Activated naive CD4-positive, alpha-beta T cell treated with anti-CD3 and anti-CD28 coated beads, Interleukin-2, amount 10 ng/mL, durations not matched to agents 7 days and 5 days (primary cell): ENCODE data around the gene CKAP2L.
"Not testable (repeated sequence)": the region's sequence is repeated elsewhere in the genome, so short reads cannot be mapped to it uniquely, and the experiment has no call there.

Experiments used
- CTCF ChIA-PET: fragments of 350-600 bp; sonication (Branson Sonifier 250); formaldehyde crosslinking; loops from one replicate; lab custom pipeline; 2021; ENCODE audit warnings: antibody characterized with exemption; lab: Charles Lee
- DNase-seq: peaks from one replicate; pipeline ENCODE4 v3.0.0-alpha.2; 2020
- H3K27ac Mint-ChIP-seq: one replicate; pipeline ENCODE4 v1.8.0; 2021; ENCODE audit warnings: mild to moderate bottlenecking, moderate library complexity, mixed read lengths
- H3K27me3 Mint-ChIP-seq: one replicate; pipeline ENCODE4 v1.8.0; 2021; ENCODE audit warnings: mild to moderate bottlenecking, mixed read lengths
- H3K36me3 Mint-ChIP-seq: one replicate; pipeline ENCODE4 v1.8.0; 2021; ENCODE audit warnings: mixed read lengths
- H3K4me1 Mint-ChIP-seq: one replicate; pipeline ENCODE4 v1.8.0; 2021; ENCODE audit warnings: mixed read lengths
- H3K4me3 Mint-ChIP-seq: one replicate; pipeline ENCODE4 v1.8.0; 2021; ENCODE audit warnings: mild to moderate bottlenecking, moderate library complexity, mixed read lengths
- H3K9me3 Mint-ChIP-seq: one replicate; pipeline ENCODE4 v1.8.0; 2021; ENCODE audit warnings: mixed read lengths

Gene CKAP2L

DNA sequence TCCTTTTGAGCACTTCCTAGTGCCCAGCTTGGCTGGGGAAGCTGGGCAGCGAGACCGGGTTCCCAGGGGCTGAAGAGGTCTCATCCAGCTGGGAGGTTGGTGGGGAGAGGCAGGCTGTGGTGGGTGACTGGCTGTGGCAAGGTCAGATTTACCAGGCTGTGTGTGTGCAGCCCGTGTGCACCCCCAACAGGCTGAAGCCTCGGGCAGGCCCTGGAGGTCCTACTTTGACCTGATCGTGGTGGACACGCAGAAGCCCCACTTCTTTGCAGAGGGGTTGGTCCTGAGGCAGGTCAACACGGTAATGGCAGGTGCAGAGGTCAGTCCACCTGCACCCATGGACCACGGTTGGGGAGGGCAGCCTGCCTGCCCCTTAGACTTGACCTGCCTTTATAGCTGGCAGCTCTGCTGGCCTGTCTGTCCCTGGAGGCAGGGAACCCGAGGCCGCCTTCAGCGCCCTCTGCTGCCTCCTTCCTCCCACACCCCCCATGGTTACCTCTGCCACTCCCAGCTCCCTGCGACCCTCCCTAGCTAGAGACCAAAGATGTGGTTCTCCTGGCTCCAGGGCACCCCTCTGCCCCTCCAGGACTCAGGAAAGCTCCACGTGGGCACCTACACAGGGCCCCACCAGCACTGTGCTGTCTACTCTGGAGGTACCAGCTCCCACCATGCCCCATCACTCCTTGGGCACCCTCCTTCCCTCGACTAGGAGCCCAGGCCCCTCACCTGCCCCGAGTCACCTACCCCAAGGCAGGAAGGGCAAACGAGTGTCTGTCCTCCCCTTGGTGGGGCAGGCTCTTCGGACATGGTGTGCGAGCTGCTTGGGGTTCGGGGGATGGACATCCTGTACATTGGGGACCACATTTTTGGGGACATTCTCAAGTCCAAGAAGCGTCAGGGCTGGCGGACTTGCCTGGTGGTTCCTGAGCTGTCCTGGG lies 39.6 kb downstream of the CKAP2L start:
- DNase-seq = no peak
- Mint-ChIP-seq H3K27me3 (peaks cover 61% of the 10 kb centered on the region), H3K36me3 (no peaks in the 10 kb centered on the region), H3K9me3 (no peaks in the 10 kb centered on the region), H3K27ac (no peak overlapping the region), H3K4me3 (no peak overlapping the region), H3K4me1 (peaks cover 19% of the 10 kb centered on the region)
- CTCF ChIA-PET = interaction anchor here (0.7 to 9.1 kb wide), 24 partner anchors 12 to 541 kb away, joined by 3 to 213 read pairs (median 4); partner anchors contain the start of genes CHCHD5 and SLC20A1

GRCh38 chr2:112723995-112724394 lies 40.4 kb downstream of the CKAP2L start:
- no peaks in the 10 kb centered on the region for H3K9me3 Mint-ChIP-seq
- H3K4me3 Mint-ChIP-seq = no peak overlapping the region
- H3K27ac Mint-ChIP-seq = no peak overlapping the region
- no peak for DNase-seq
- CTCF ChIA-PET = interaction anchor here (1.4 to 9.1 kb wide), 9 partner anchors 11 to 217 kb away, joined by 4 to 213 read pairs (median 39); partner anchors contain the start of gene SLC20A1
- peaks cover 19% of the 10 kb centered on the region for H3K4me1 Mint-ChIP-seq
- H3K36me3 Mint-ChIP-seq = no peaks in the 10 kb centered on the region
- H3K27me3 Mint-ChIP-seq = peaks cover 62% of the 10 kb centered on the region

DNA sequence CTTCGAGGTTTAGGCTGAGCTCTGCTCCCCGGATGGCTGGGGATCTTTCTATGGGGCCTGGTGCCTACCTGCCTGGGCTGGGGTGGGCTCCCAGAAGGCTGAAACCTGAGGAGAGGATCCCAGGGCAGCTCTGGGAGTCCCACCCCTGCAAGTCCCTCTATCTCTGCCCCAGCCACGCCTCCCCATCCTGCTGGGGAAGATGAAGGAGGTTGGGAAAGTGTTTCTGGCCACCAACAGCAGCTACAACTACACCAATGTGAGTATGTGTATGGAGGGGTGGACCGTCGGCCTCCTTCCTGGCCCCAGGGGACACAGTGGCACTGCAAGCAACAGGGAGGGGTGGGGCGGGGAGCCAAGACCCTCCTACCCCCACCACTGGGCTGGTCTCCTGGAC lies 40.9 kb downstream of the CKAP2L start:
- H3K4me3 Mint-ChIP-seq = no peak overlapping the region
- H3K27ac Mint-ChIP-seq = no peak overlapping the region
- H3K36me3 Mint-ChIP-seq = no peaks in the 10 kb centered on the region
- H3K27me3 Mint-ChIP-seq = peaks cover 63% of the 10 kb centered on the region
- H3K9me3 Mint-ChIP-seq = no peaks in the 10 kb centered on the region
- H3K4me1 Mint-ChIP-seq = peaks cover 19% of the 10 kb centered on the region
- CTCF ChIA-PET = interaction anchor here (1.7 to 9.1 kb wide), 6 partner anchors 15 to 141 kb away, joined by 4 to 213 read pairs (median 66); partner anchors contain the start of gene SLC20A1
- no peak for DNase-seq

DNA sequence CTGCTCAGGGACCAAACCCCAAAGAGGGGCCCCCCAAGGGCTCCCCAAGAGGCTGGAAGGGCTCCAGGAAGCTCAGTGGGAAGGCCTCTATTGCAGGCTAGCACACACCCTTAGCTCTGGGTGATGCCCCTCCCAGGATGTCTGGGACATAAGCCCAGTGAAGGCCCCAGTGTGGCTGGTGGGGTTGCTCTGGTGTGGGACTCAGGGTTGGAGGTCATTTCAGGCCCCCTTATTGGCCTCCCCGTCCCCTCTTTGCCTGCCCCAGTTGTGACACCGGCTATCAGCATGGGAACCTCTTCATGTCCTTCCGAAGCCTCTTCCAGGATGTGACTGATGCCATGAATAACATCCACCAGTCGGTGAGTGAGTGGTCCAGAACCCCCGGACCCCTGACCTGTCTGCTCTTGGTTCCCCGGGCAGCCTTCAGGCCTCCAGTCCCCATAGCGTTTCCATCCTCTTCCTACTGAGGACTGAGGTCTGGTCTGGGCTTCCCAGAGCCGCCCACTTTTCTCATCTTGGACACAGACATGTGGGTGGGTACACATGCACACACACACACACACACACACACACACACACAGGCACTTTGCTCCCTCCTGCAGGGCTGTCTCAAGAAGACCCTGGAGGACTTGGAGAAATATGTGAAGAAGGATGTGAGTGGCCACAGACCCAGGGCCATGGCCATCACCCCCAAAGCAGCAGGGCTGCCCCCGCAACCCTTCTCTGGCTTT lies 41.4 kb downstream of the CKAP2L start:
- DNase-seq = no peak
- H3K27me3 Mint-ChIP-seq = peaks cover 63% of the 10 kb centered on the region
- no peaks in the 10 kb centered on the region for H3K36me3 Mint-ChIP-seq
- H3K9me3 Mint-ChIP-seq = no peaks in the 10 kb centered on the region
- peaks cover 15% of the 10 kb centered on the region for H3K4me1 Mint-ChIP-seq
- no peak overlapping the region for H3K4me3 Mint-ChIP-seq
- CTCF ChIA-PET = interaction anchor here (7.5 to 9.1 kb wide), 3 partner anchors 33 to 122 kb away, joined by 94 to 213 read pairs (median 193); no protein-coding TSS in a partner anchor
- H3K27ac Mint-ChIP-seq = no peak overlapping the region

DNA sequence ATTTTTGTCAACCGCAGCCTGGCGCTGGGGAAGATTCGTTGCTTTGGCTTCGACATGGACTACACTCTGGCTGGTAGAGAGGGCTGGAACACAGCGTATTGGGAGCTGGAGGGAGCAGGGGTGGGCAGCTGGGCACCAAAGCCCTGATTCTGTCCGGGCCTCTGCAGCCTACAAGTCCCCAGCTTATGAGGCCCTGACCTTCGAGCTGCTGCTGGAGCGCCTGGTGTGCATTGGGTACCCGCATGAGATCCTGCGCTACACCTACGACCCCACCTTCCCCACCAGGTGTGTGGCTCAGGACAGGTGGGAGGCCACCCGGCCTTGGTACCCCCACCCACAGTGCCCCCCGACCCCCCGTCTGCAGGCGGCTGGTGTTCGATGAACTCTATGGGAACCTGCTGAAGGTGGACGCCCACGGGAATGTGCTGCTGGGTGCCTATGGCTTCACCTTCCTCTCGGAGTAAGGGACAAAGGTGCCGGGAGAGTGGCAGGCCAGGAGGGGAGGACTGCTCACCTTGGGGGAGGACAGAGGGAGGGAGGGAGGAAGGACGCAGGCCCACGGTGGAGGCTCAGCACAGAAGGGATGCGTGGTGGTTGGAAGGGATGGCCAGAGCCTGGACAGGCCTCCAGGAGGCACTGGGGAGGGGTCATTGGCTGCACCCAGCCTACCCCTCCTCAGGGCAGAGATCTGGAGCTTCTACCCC lies 42.4 kb downstream of the CKAP2L start:
- Mint-ChIP-seq H3K4me1 (peaks cover 10% of the 10 kb centered on the region), H3K36me3 (no peaks in the 10 kb centered on the region), H3K9me3 (no peaks in the 10 kb centered on the region), H3K27ac (no peak overlapping the region), H3K4me3 (no peak overlapping the region), H3K27me3 (peaks cover 54% of the 10 kb centered on the region)
- CTCF ChIA-PET = interaction anchor here (7.5 kb wide), 1 partner anchor 32 kb away, joined by 94 read pairs; no protein-coding TSS in a partner anchor
- no peak for DNase-seq

- CTCF ChIA-PET = no interaction called here
- H3K27me3 Mint-ChIP-seq = peaks cover 50% of the 10 kb centered on the region
- H3K9me3 Mint-ChIP-seq = no peaks in the 10 kb centered on the region
- no peak within 1 kb of the TSS for H3K27ac Mint-ChIP-seq
- DNase-seq = no peak
- H3K4me1 Mint-ChIP-seq = peaks cover under 1% of the 10 kb centered on the region
- no peak within 1 kb of the TSS for H3K4me3 Mint-ChIP-seq
- no peaks in the 10 kb centered on the region for H3K36me3 Mint-ChIP-seq
Measured at GRCh38 chr2:112720785-112721184, 43.6 kb downstream of the CKAP2L start, which contains the start of gene NT5DC4. Gene NT5DC4, plus strand, starts transcription at chr2:112721020. Its CDS starts 60 bp downstream, at chr2:112721080.

DNA sequence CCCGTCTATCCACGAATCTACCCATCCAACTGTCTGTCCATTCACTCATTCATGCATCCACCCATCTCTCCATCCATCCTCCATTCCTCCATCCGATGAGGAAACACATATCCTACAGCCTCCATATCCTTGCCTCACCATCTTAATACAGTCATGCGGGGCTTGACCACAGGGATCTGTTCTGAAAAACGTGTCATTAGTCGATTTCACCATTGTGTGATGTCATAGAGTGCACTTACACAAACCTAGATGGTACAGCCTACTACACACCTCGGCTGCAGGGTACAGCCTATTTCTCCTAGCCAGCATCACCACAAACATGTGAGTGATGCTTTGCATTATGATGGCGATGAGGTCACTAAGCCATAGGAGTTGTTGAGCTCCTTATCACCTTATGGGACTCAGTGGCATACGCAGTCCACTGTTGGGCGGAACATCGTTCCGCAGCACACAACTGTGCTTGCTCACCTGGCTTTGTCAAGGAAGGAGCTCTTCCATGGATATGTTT lies 45.5 kb downstream of the CKAP2L start:
- Mint-ChIP-seq H3K4me3 (no peak overlapping the region), H3K9me3 (no peaks in the 10 kb centered on the region), H3K36me3 (no peaks in the 10 kb centered on the region), H3K27ac (no peak overlapping the region), H3K27me3 (peaks cover 61% of the 10 kb centered on the region), H3K4me1 (no peaks in the 10 kb centered on the region)
- DNase-seq = no peak
- CTCF ChIA-PET = interaction anchor here (0.6 to 2.2 kb wide), 3 partner anchors 7 to 96 kb away, joined by 3 to 9 read pairs (median 4); no protein-coding TSS in a partner anchor

DNA sequence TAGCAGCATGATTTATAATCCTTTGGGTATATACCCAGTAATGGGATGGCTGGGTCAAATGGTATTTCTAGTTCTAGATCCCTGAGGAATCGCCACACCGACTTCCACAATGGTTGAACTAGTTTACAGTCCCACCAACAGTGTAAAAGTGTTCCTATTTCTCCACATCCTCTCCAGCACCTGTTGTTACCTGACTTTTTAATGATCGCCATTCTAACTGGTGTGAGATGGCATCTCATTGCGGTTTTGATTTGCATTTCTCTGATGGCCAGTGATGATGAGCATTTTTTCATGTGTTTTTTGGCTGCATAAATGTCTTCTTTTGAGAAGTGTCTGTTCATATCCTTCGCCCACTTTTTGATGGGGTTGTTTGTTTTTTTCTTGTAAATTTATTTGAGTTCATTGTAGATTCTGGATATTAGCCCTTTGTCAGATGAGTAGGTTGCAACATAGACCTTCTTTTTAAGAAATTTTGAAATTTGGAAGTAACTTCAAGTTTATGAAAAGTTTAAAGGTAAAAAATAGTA lies 47.5 kb downstream of the CKAP2L start:
- DNase-seq, H3K4me1 Mint-ChIP-seq, H3K4me3 Mint-ChIP-seq, H3K9me3 Mint-ChIP-seq, H3K36me3 Mint-ChIP-seq, H3K27ac Mint-ChIP-seq: not testable (repeated sequence)
- CTCF ChIA-PET = interaction anchor here (2.2 kb wide), 1 partner anchor 9 kb away, joined by 9 read pairs; no protein-coding TSS in a partner anchor
- H3K27me3 Mint-ChIP-seq = peaks cover 74% of the 10 kb centered on the region

- H3K27me3 Mint-ChIP-seq = peaks cover 70% of the 10 kb centered on the region
- not testable (repeated sequence) for H3K36me3 Mint-ChIP-seq, H3K4me1 Mint-ChIP-seq, H3K4me3 Mint-ChIP-seq, H3K27ac Mint-ChIP-seq, DNase-seq, H3K9me3 Mint-ChIP-seq
- CTCF ChIA-PET = interaction anchor here (1.6 kb wide), 1 partner anchor 116 kb away, joined by 4 read pairs; no protein-coding TSS in a partner anchor
Measured at GRCh38 chr2:112716094-112716493, 48.3 kb downstream of the CKAP2L start.

GRCh38 chr2:112714836-112715631 lies 49.4 kb downstream of the CKAP2L start:
- H3K4me1 Mint-ChIP-seq = no peaks in the 10 kb centered on the region
- H3K27me3 Mint-ChIP-seq = peaks cover 69% of the 10 kb centered on the region
- no peak overlapping the region for H3K4me3 Mint-ChIP-seq
- H3K36me3 Mint-ChIP-seq = no peaks in the 10 kb centered on the region
- no peak for DNase-seq
- no peaks in the 10 kb centered on the region for H3K9me3 Mint-ChIP-seq
- no peak overlapping the region for H3K27ac Mint-ChIP-seq
- CTCF ChIA-PET = interaction anchor here (0.9 to 2.2 kb wide), 4 partner anchors 14 to 115 kb away, joined by 3 to 5 read pairs (median 4); no protein-coding TSS in a partner anchor

DNA sequence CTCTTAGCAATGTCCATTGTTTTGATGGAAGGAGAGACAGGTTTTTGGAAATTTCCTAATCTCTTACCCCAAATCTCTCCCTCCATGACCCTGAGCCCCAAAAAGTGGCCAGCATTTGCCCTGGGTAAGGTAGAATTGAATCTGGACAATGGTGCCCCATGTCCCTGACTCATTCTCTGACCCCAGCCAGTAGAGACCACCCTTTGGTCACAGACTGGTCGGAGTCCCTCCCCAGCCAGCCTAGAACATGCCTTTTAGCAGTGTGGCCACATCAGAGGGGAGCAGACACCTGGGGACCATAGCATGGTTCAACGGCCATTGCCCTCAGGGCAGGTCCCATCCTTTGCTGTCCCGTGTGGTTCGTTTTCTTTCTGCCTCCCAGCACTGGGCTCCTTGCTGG lies 50.1 kb downstream of the CKAP2L start:
- CTCF ChIA-PET = interaction anchor here (1.6 to 2.2 kb wide), 2 partner anchors 13 to 23 kb away, joined by 3 to 5 read pairs; no protein-coding TSS in a partner anchor
- Mint-ChIP-seq H3K4me3 (no peak overlapping the region), H3K27me3 (peaks cover 69% of the 10 kb centered on the region), H3K27ac (no peak overlapping the region), H3K9me3 (no peaks in the 10 kb centered on the region), H3K4me1 (peaks cover 4% of the 10 kb centered on the region), H3K36me3 (no peaks in the 10 kb centered on the region)
- DNase-seq = no peak

GRCh38 chr2:112713926-112714325 lies 50.5 kb downstream of the CKAP2L start:
- CTCF ChIA-PET = interaction anchor here (1.5 to 2.2 kb wide), 2 partner anchors 11 to 23 kb away, joined by 4 to 5 read pairs; no protein-coding TSS in a partner anchor
- H3K9me3 Mint-ChIP-seq = no peaks in the 10 kb centered on the region
- no peaks in the 10 kb centered on the region for H3K36me3 Mint-ChIP-seq
- H3K27me3 Mint-ChIP-seq = peaks cover 71% of the 10 kb centered on the region
- H3K4me1 Mint-ChIP-seq = peaks cover 8% of the 10 kb centered on the region
- DNase-seq = no peak
- no peak overlapping the region for H3K4me3 Mint-ChIP-seq
- H3K27ac Mint-ChIP-seq = no peak overlapping the region
